H1 (cell line): Measurements from ENCODE around the gene METRNL. TPM values are rescaled to one million over a fixed set of nuclear protein-coding genes. Genes with fewer than 3 reads are reported as not detected.

ENCODE experiments used
- CTCF ChIA-PET: fragments of 300-600 bp; sonication (Branson Sonifier 250); formaldehyde crosslinking; loops from one replicate; lab custom pipeline; 2021; ENCODE audit not compliant: partially characterized antibody; lab: Charles Lee
- POLR2A ChIA-PET: fragments of 300-600 bp; sonication (Branson Sonifier 250); formaldehyde crosslinking; loops from one replicate; lab custom pipeline; 2021; ENCODE audit warnings: inconsistent platforms; ENCODE audit not compliant: partially characterized antibody; lab: Charles Lee
- DNase-seq, 2 experiments: peaks; one replicate each; pipeline versions ENCODE4 v3.0.0 to v3.0.0-alpha.2; 2010 to 2022; ENCODE audit warnings: low spot score in 2 of 2, low read depth in 1 of 2, mixed read lengths in 1 of 2
- FAIRE-seq: peaks from 2 replicates; lab custom pipeline; 2011; peaks lifted over from hg19 to GRCh38; lab: Jason Lieb, UNC
- H2AFZ ChIP-seq: 2 replicates; pipeline ENCODE4 v1.8.1; 2012; ENCODE audit warnings: low read length, inconsistent platforms
- H2AK5ac ChIP-seq: 2 replicates; pipeline ENCODE4 v1.6.1; 2013; ENCODE audit warnings: low read depth, low read length
- H2BK120ac ChIP-seq: replicated peaks from 2 replicates; pipeline ENCODE3; 2013; ENCODE audit warnings: low read depth, low read length, inconsistent platforms
- H2BK12ac ChIP-seq: 2 replicates; pipeline ENCODE4 v1.6.1; 2013; ENCODE audit warnings: low read depth, low read length
- H2BK15ac ChIP-seq: 2 replicates; pipeline ENCODE4 v1.6.1; 2013; ENCODE audit warnings: low read length
- H2BK20ac ChIP-seq: 2 replicates; pipeline ENCODE4 v1.6.1; 2013; ENCODE audit warnings: low read length
- H2BK5ac ChIP-seq: 2 replicates; pipeline ENCODE4 v1.6.1; 2013; ENCODE audit warnings: low read depth, low read length
- H3K14ac ChIP-seq: 2 replicates; pipeline ENCODE4 v1.6.1; 2013; ENCODE audit warnings: inconsistent platforms; ENCODE audit not compliant: insufficient read length
- H3K18ac ChIP-seq: 2 replicates; pipeline ENCODE4 v1.6.1; 2013; ENCODE audit warnings: low read length; ENCODE audit errors: extremely low read depth
- H3K23ac ChIP-seq: 2 replicates; pipeline ENCODE4 v1.6.1; 2013; ENCODE audit warnings: inconsistent platforms; ENCODE audit not compliant: insufficient read length
- H3K23me2 ChIP-seq: 2 replicates; pipeline ENCODE4 v1.6.1; 2013; ENCODE audit warnings: low read depth, low read length
- H3K27ac ChIP-seq: 2 replicates; pipeline ENCODE4 v1.6.1; 2011; ENCODE audit warnings: low read depth, low read length, inconsistent platforms
- H3K27me3 ChIP-seq, 4 experiments: replicated peaks in 1 of 4; 1 replicate in 1 of 4; 2 replicates in 3 of 4; pipeline versions ENCODE4 v1.6.1 to v1.8.1; 2011 to 2013; ENCODE audit warnings: low read length in 3 of 4, mild to moderate bottlenecking in 3 of 4, inconsistent platforms in 2 of 4, mixed read lengths in 2 of 4, moderate library complexity in 1 of 4; ENCODE audit not compliant: control insufficient read depth in 3 of 4, insufficient read depth in 3 of 4; ENCODE audit errors: extremely low read depth in 1 of 4
- H3K36me3 ChIP-seq, 4 experiments: 2 replicates each; pipeline versions ENCODE4 v1.6.1 to v1.8.1; 2011 to 2013; ENCODE audit warnings: mild to moderate bottlenecking in 4 of 4, low read length in 3 of 4, moderate library complexity in 2 of 4, control low read depth in 1 of 4, inconsistent platforms in 1 of 4; ENCODE audit not compliant: insufficient read depth in 4 of 4, control insufficient read depth in 2 of 4
- H3K4ac ChIP-seq: replicated peaks from 2 replicates; pipeline ENCODE3; 2013; ENCODE audit warnings: low read length, low read depth, mixed read lengths, inconsistent platforms; ENCODE audit not compliant: insufficient read length
- H3K4me1 ChIP-seq, 4 experiments: replicated peaks in 1 of 4; 1 replicate in 1 of 4; 2 replicates in 3 of 4; pipeline versions ENCODE4 v1.6.1 to v1.8.1; 2011 to 2013; ENCODE audit warnings: low read length in 3 of 4, inconsistent platforms in 2 of 4, mixed read lengths in 1 of 4; ENCODE audit not compliant: insufficient read depth in 4 of 4, control insufficient read depth in 3 of 4
- H3K4me2 ChIP-seq, 2 experiments: 2 replicates each; pipeline versions ENCODE4 v1.6.1 to v1.8.1; 2011 to 2013; ENCODE audit warnings: low read depth in 2 of 2, low read length in 2 of 2, control low read depth in 1 of 2, inconsistent platforms in 1 of 2, mild to moderate bottlenecking in 1 of 2; ENCODE audit not compliant: insufficient read depth in 1 of 2
- H3K4me3 ChIP-seq, 4 experiments: fragments of 200-600, 300-600 bp in 1 of 4; sonication (generic), shearing (Covaris generic), sonication (Bioruptor Twin) in 1 of 4; 2 replicates each; pipeline versions ENCODE4 v1.5.1 to v1.8.1; 2011 to 2016; ENCODE audit warnings: low read length in 4 of 4, low read depth in 3 of 4, control low read depth in 2 of 4, inconsistent platforms in 2 of 4, mild to moderate bottlenecking in 2 of 4, mixed read lengths in 1 of 4, moderate library complexity in 1 of 4; ENCODE audit not compliant: insufficient read depth in 2 of 4; ENCODE audit errors: extremely low read depth in 1 of 4
- H3K56ac ChIP-seq: replicated peaks from 2 replicates; pipeline ENCODE3; 2013; ENCODE audit warnings: low read depth, mild to moderate bottlenecking, mixed read lengths, low read length, inconsistent platforms; ENCODE audit not compliant: insufficient read length
- H3K79me1 ChIP-seq: 2 replicates; pipeline ENCODE4 v1.6.1; 2013; ENCODE audit warnings: low read depth, low read length, control low read depth
- H3K79me2 ChIP-seq, 2 experiments: 2 replicates each; pipeline versions ENCODE4 v1.6.1 to v1.8.1; 2012 to 2013; ENCODE audit warnings: low read length in 2 of 2, mild to moderate bottlenecking in 2 of 2, inconsistent platforms in 1 of 2; ENCODE audit not compliant: insufficient read depth in 2 of 2, control insufficient read depth in 1 of 2
- H3K9ac ChIP-seq, 4 experiments: replicated peaks in 1 of 4; 1 replicate in 1 of 4; 2 replicates in 3 of 4; pipeline versions ENCODE4 v1.6.1 to v1.8.1; 2011 to 2013; ENCODE audit warnings: low read depth in 3 of 4, low read length in 3 of 4, control low read depth in 2 of 4, mild to moderate bottlenecking in 2 of 4, moderate library complexity in 2 of 4, inconsistent platforms in 1 of 4; ENCODE audit errors: extremely low read depth in 1 of 4
- H3K9me3 ChIP-seq, 2 experiments: 2 replicates each; pipeline versions ENCODE4 v1.6.1 to v1.8.1; 2012 to 2013; ENCODE audit warnings: mild to moderate bottlenecking in 2 of 2, moderate library complexity in 2 of 2, control low read depth in 1 of 2, inconsistent platforms in 1 of 2, low read depth in 1 of 2, low read length in 1 of 2, mixed read lengths in 1 of 2; ENCODE audit not compliant: insufficient read depth in 2 of 2
- H4K20me1 ChIP-seq, 2 experiments: replicated peaks in 1 of 2; 2 replicates each; pipeline versions ENCODE3 to v1.8.1; 2011 to 2013; ENCODE audit warnings: inconsistent platforms in 2 of 2, low read length in 2 of 2, mild to moderate bottlenecking in 1 of 2; ENCODE audit not compliant: insufficient read depth in 2 of 2, control insufficient read depth in 1 of 2
- H4K5ac ChIP-seq: 2 replicates; pipeline ENCODE4 v1.6.1; 2013; ENCODE audit warnings: low read length, low read depth, mixed read lengths, inconsistent platforms; ENCODE audit not compliant: insufficient read length
- H4K8ac ChIP-seq: 2 replicates; pipeline ENCODE4 v1.8.0; 2013; ENCODE audit warnings: mild to moderate bottlenecking, moderate library complexity, low read length, inconsistent platforms; ENCODE audit not compliant: insufficient read depth; ENCODE audit errors: extremely low read depth
- H4K91ac ChIP-seq: replicated peaks from 2 replicates; pipeline ENCODE3; 2013; ENCODE audit warnings: low read length, mixed read lengths, inconsistent platforms; ENCODE audit not compliant: insufficient read length
- BRCA1 ChIP-seq: IDR thresholded peaks from 2 replicates; pipeline ENCODE4 v1.6.1; 2012; ENCODE audit warnings: low read depth, low read length, improper control_type of control experiment
- CBX8 ChIP-seq: fragments of 300-800, 300-1000 bp; sonication (generic); IDR thresholded peaks from 2 replicates; pipeline ENCODE4 v1.7.1; 2016; ENCODE audit warnings: low read depth, low read length, borderline replicate concordance
- TAF1 ChIP-seq: IDR thresholded peaks from 2 replicates; pipeline ENCODE4 v1.6.1; 2011; ENCODE audit warnings: mild to moderate bottlenecking, low read depth, low read length
- WGBS, 2 experiments: shearing (Covaris generic) in 1 of 2; methylation state at CpG; one replicate each; pipeline versions ENCODE4 v1.1.6 to v1.1.7; 2013 to 2015; ENCODE audit warnings: low lambda C conversion rate in 2 of 2, mixed read lengths in 2 of 2, inconsistent platforms in 1 of 2, low coverage in 1 of 2, missing lambda C conversion rate in 1 of 2; ENCODE audit not compliant: insufficient replicate concordance in 2 of 2, insufficient coverage in 1 of 2, insufficient read length in 1 of 2; ENCODE audit errors: extremely low coverage in 1 of 2, missing lambda C conversion rate in 1 of 2; 5-methylcytosine and 5-hydroxymethylcytosine counted together
- polyA plus RNA-seq, 7 experiments: library from polyadenylated mRNA; depleted of rRNA in 3 of 7; stranded (reverse) in 5 of 7; unstranded in 2 of 7; fragments of >200 nt in 5 of 7; fragments of 200-250 nt in 2 of 7; gene quantifications; 1 replicate in 5 of 7; 2 replicates in 1 of 7; 4 replicates in 1 of 7; pipeline versions ENCODE4 v1.2.1 to v1.2.3, GENCODE V29; 2011 to 2013; ENCODE audit warnings: missing spikeins in 2 of 7, mixed read lengths in 2 of 7
- total RNA-seq: library from RNA; stranded (reverse); fragmentation: NEBNext Ultra II Directional; extraction: Animal tissue kit (Norgen Biotek cat#: 25700); gene quantifications from 2 replicates; pipeline ENCODE4 v1.2.1, GENCODE V29; 2021

METRNL gene
- total and polyA plus RNA-seq, 2 of the 8 experiments (the other 6 are each of a cell fraction or from before 2014, with no cell fraction given), result 13.9 to 14.2 TPM

GRCh38 chr17:83046448-83047181 is 32.8 kb upstream of the METRNL start:
- TF ChIP-seq TAF1 (no peak), CBX8 (no peak), BRCA1 (no peak)
- Histone ChIP-seq H3K9ac (no peak overlapping the region), H3K14ac (no peak overlapping the region), H3K79me1 (no peaks in the 10 kb centered on the region), H2BK120ac (no peak overlapping the region), H2BK15ac (no peak overlapping the region), H2AK5ac (no peak overlapping the region), H2AFZ (no peak overlapping the region), H2BK5ac (no peak overlapping the region), H3K56ac (no peak overlapping the region), H3K18ac (no peak overlapping the region), H3K4me3 (no peak overlapping the region), H4K91ac (no peak overlapping the region), H3K23ac (no peak overlapping the region), H3K9me3 (peaks cover 7 to 8% of the 10 kb centered on the region in 2 experiments), H3K4ac (no peak overlapping the region), H3K23me2 (peaks cover 9% of the 10 kb centered on the region; the same call in 1 of the 2 replicates), H3K27me3 (peaks cover 0 to 5% (median 0%) of the 10 kb centered on the region in 4 experiments; a peak in 1 of 7 replicates), H3K27ac (no peak overlapping the region), H4K8ac (no peak overlapping the region), H3K36me3 (peaks cover 0 to 10% (median 4%) of the 10 kb centered on the region in 4 experiments; a peak in 4 of 8 replicates), H3K4me1 (peaks cover 0 to 8% (median 5%) of the 10 kb centered on the region in 4 experiments; a peak in 5 of 7 replicates), H4K20me1 (peaks cover 0 to 3% of the 10 kb centered on the region in 2 experiments), H2BK20ac (no peak overlapping the region), H4K5ac (no peak overlapping the region), H2BK12ac (no peak overlapping the region), H3K4me2 (no peak overlapping the region), H3K79me2 (no peaks in the 10 kb centered on the region)
- 86% methylated on average over 11 of the region's 12 CpGs; no CpG with 5 or more reads in 1 of the 2 experiments for WGBS, 2 experiments
- CTCF ChIA-PET, result no interaction called here
- DNase-seq (peak in 1 of 2 experiments; percentile 2), FAIRE-seq (no peak)
- POLR2A ChIA-PET, result no interaction called here
